HL-60 (cell line): ENCODE data around the gene BCAS3.

ENCODE experiments used
- POLR2AphosphoS5 ChIP-seq: IDR thresholded peaks from 2 replicates; pipeline ENCODE4 v1.6.1; 2012; ENCODE audit warnings: low read depth
- REST ChIP-seq: IDR thresholded peaks from 2 replicates; pipeline ENCODE4 v1.6.1; 2012; ENCODE audit warnings: low read depth; ENCODE audit not compliant: insufficient replicate concordance
- SPI1 ChIP-seq: IDR thresholded peaks from 2 replicates; pipeline ENCODE4 v1.6.1; 2012; ENCODE audit warnings: low read depth, mild to moderate bottlenecking, borderline replicate concordance
- TF ChIP-seq, protein P1 (sequence below): IDR thresholded peaks from one replicate; pipeline ENCODE4 v1.5.1; 2011; ENCODE audit warnings: low read length, control low read depth, inconsistent platforms; ENCODE audit not compliant: insufficient read depth

GRCh38 chr17:61303817-61304096 is 626.1 kb downstream of the BCAS3 start:
- TF ChIP-seq, protein P1, sequence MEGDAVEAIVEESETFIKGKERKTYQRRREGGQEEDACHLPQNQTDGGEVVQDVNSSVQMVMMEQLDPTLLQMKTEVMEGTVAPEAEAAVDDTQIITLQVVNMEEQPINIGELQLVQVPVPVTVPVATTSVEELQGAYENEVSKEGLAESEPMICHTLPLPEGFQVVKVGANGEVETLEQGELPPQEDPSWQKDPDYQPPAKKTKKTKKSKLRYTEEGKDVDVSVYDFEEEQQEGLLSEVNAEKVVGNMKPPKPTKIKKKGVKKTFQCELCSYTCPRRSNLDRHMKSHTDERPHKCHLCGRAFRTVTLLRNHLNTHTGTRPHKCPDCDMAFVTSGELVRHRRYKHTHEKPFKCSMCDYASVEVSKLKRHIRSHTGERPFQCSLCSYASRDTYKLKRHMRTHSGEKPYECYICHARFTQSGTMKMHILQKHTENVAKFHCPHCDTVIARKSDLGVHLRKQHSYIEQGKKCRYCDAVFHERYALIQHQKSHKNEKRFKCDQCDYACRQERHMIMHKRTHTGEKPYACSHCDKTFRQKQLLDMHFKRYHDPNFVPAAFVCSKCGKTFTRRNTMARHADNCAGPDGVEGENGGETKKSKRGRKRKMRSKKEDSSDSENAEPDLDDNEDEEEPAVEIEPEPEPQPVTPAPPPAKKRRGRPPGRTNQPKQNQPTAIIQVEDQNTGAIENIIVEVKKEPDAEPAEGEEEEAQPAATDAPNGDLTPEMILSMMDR = no peak
- TF ChIP-seq REST (no peak), SPI1 (no peak), POLR2AphosphoS5 (no peak)
